ELF-1 (cell line): ENCODE results near the gene BCAS4.

Source experiments
- DNase-seq: peaks from one replicate; pipeline ENCODE4 v3.0.0-alpha.2; 2016; ENCODE audit warnings: low read depth, low spot score

Gene BCAS4

GRCh38 chr20:50904067-50904570, 109.3 kb downstream of the BCAS4 start:
- DNase-seq: no peak

GRCh38 chr20:50909413-50909812, 114.6 kb downstream of the BCAS4 start:
- no peak for DNase-seq

GRCh38 chr20:50911030-50911429, 116.2 kb downstream of the BCAS4 start:
- no peak for DNase-seq

DNA sequence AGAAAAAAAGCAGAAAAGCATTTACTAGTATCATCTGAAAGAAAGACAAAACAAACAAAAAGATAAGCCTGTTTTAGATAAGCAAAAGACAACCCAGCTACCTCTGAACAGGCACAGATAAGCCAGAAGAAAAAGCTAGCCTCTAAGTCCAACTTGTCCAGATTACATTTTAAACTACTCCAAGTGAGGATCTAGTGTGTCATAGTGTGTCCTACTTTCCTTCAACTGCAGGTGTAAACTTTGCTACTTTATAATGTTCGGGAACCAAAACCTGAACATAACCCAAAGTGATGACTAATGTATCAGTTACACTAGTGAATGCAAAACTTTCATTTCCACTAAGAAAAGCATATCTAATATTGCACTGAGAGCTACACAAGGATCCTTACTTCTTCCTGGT, 116.9 kb downstream of the BCAS4 start:
- DNase-seq: no peak

GRCh38 chr20:50913690-50914375, 119.0 kb downstream of the BCAS4 start:
- DNase-seq: no peak

DNA sequence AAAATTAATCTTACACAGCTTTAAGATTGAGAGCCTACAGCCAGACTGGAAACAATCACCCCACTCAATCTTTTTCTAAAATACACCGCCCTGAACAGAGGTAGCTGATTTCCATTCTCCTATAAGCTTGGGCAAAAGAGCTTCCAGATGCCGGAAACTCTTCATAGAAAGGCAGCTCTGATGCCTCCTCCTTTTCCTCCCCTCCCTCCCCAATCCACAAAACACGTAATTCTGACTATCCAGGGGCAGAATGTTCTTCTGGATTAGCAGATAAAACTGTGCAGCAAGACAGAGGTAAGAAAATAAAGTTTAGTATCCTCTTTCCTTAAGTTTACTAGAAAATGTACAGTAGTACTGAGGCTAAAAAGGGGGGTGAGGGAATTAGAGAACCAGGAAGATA, 120.6 kb downstream of the BCAS4 start:
- no peak for DNase-seq

DNA sequence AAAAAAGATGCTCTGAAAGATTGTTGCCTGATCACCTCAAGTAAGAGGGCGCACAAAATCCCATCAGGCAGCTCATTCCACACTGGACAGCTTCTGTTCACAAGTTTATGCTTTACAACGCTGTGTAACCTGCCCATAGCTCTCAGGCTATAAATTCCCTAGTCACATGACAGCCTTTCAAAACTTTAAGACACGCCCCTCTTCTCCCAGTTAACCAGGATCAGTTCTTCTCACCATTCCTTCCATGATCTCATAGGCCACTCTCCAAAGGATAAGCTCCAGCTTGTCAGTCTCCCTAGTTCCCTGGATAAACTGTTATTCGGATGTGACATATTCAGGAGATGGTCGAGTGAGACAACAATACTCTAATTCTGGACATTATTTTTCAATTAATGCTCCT, 121.4 kb downstream of the BCAS4 start:
- peak; percentile 24 for DNase-seq

DNA sequence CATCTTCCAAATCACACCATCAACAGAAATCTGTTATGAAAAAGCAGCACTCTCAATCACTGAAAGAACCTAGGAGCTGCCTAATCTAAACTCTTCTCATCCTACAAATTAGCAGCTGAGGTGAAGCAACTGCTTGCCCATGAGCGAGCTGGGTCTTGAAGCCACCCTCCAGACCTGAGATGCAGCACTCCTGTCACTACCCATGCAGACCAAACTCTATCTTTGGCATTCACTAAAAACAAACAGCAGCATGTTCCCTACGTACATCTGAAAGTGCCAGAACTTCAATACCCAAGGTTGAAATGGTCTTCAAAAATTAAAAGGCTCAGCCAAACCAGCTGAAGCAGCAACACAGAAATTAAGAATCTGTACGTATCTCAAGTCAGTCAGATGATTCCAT, 122.1 kb downstream of the BCAS4 start:
- no peak for DNase-seq

GRCh38 chr20:50918403-50918802, 123.5 kb downstream of the BCAS4 start:
- DNase-seq: no peak

GRCh38 chr20:50919567-50919966, 124.7 kb downstream of the BCAS4 start:
- no peak for DNase-seq

DNA sequence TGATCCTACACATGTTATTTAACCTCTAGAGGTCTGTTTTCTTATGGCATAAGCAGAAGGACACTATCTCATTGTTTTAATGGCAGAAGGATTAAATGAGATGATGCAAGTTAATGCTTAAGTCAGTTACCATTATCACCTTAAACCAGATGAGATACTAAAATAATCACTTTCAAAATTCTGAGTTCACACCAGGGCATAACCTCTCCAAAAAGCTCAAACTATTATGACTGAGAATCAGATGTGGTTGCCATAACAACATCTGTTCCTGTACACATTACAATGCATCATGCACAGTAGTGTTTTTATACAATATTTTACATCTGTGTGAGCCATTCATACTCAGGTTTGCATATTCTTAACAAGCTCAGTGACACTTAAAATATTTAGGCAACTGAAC, 126.1 kb downstream of the BCAS4 start:
- DNase-seq: no peak

GRCh38 chr20:50921803-50922501, 127.1 kb downstream of the BCAS4 start:
- DNase-seq: peak; percentile 14

- DNase-seq: no peak
Measured at GRCh38 chr20:50924261-50924920, 129.5 kb downstream of the BCAS4 start.

DNA sequence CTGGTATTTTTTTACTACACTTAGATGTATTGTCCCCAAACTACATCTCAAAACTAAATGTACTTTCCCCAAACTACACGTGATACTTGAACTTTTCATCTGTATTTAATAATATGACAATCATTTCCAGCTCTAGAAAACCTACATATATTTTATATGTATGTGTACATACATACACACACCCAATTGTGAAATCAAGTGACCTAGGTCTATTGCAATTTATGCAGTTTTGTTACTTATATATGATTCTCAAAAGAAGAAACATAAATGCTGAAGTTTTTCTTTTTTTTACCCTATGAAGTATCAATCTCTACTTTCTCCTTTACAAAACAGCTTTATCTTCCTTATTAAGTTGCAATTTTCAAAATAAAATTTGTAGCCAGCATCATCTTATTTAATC, 131.7 kb downstream of the BCAS4 start:
- DNase-seq: no peak
